ENCODE results near the gene KLHL15. TPM values are rescaled to one million over a fixed set of nuclear protein-coding genes. Genes with fewer than 3 reads are reported as not detected.
"Not testable (repeated sequence)": the region's sequence is repeated elsewhere in the genome, so short reads cannot be mapped to it uniquely, and the experiment has no call there.

The KLHL15 gene
- total RNA-seq, result 10 to 100 TPM in 1 of 2 donors, 1 to 10 TPM in 1; 9.3 to 11.2 TPM

DNA sequence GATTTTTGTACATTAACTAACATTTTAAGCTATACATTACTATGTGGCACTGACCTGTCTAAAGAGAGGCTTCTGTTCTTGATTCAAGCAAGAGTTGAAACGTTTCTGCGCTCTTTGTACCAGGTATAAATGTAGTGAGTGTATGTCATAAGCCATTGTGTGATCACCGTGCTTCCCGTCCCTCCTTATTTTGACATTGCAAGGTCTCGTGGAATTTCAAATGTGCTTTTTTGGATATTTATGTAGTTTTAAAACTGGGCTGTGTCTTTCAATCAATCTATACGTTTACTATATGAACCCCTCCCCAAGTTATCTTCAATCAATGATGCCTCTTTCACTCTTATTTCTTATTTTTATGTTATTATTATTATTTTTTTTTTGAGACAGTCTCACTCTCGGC, at the start of gene KLHL15:
KLHL15 (minus strand) TSS at position 101 of the 400 bp plus-strand sequence. CDS start 20,493 bp downstream, outside the sequence.
- Mint-ChIP-seq H3K36me3 (peaks cover 7% of the 10 kb centered on the region), H3K9me3 (no peaks in the 10 kb centered on the region), H3K4me3 (peak within 1 kb of the TSS; percentile 92), H3K27ac (peak within 1 kb of the TSS; percentile 87 to 88), H3K27me3 (peaks cover 0 to 15% of the 10 kb centered on the region in 2 donors), H3K4me1 (ENCODE audit: low read depth in 2 of 2) (peaks cover 2 to 13% of the 10 kb centered on the region in 2 donors)
- DNase-seq (ENCODE audit: low spot score) (no peak), ATAC-seq (no peak)

DNA sequence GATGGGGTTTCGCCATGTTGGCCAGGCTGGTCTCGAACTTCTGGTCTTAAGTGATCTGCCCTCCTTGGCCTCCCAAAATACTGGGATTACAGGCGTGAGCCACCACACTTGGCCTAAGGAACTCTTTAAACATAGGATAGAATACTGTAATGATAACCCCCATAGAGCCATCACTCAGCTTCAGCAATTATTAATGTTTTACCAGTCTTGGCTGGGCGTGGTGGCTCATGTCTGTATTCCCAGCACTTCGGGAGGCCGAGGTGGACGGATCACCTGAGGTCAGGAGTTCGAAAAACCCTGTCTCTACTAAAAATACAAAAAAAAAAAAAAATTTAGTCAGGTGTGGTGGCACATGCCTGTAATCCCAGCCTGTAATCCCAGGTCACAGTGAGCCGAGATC, 42.9 kb upstream of the KLHL15 start:
- Mint-ChIP-seq H3K27me3 (no peaks in the 10 kb centered on the region), H3K27ac (no peak overlapping the region), H3K4me3 (no peak overlapping the region), H3K36me3 (peaks cover 7% of the 10 kb centered on the region), H3K4me1 (ENCODE audit: low read depth in 2 of 2) (peaks cover 0 to 7% of the 10 kb centered on the region in 2 donors), H3K9me3 (no peaks in the 10 kb centered on the region)
- ATAC-seq (no peak), DNase-seq (ENCODE audit: low spot score) (no peak)

DNA sequence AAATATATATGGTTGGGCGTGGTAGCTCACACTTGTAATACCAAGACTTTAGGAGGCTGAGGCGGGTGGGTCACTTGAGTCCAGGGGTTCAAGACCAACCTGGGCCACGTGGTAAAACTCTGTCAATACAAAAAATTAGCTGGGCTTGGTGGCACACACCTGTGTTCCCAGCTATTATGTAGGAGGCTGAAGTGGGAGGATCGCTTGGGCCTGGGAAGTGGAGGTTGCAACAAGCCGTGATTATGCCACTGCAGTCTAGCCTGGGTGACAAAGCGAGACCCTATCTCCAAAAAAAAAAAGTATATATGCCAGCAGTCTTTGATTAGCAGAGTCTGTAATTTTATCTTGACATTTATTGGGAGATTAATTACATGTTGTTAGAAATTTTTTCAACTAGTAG, 36.5 kb upstream of the KLHL15 start:
- no peak for DNase-seq (ENCODE audit: low spot score)
- H3K27me3 Mint-ChIP-seq, result no peaks in the 10 kb centered on the region
- ATAC-seq, result no peak
- peaks cover 5 to 7% of the 10 kb centered on the region in 2 donors for H3K4me1 Mint-ChIP-seq (ENCODE audit: low read depth in 2 of 2)
- no peak overlapping the region for H3K4me3 Mint-ChIP-seq
- no peak overlapping the region for H3K27ac Mint-ChIP-seq
- H3K36me3 Mint-ChIP-seq, result peaks cover 8% of the 10 kb centered on the region
- no peaks in the 10 kb centered on the region for H3K9me3 Mint-ChIP-seq

GRCh38 chrX:24055043-24055356, 28.0 kb upstream of the KLHL15 start:
- DNase-seq (ENCODE audit: low spot score) (no peak), ATAC-seq (peak in 1 of 2 donors; percentile 32)
- Mint-ChIP-seq H3K4me1 (ENCODE audit: low read depth in 2 of 2) (peaks cover 2 to 5% of the 10 kb centered on the region in 2 donors), H3K9me3 (no peaks in the 10 kb centered on the region), H3K27ac (no peak overlapping the region), H3K36me3 (peaks cover 2% of the 10 kb centered on the region), H3K4me3 (no peak overlapping the region), H3K27me3 (no peaks in the 10 kb centered on the region)

- ATAC-seq (peak; percentile 93), DNase-seq (ENCODE audit: low spot score) (peak; percentile 92)
- peaks cover 0 to 4% of the 10 kb centered on the region in 2 donors for H3K4me1 Mint-ChIP-seq (ENCODE audit: low read depth in 2 of 2)
- H3K36me3 Mint-ChIP-seq, result no peaks in the 10 kb centered on the region
- no peaks in the 10 kb centered on the region for H3K27me3 Mint-ChIP-seq
- no peak within 1 kb of the TSS for H3K4me3 Mint-ChIP-seq
- no peaks in the 10 kb centered on the region for H3K9me3 Mint-ChIP-seq
- H3K27ac Mint-ChIP-seq, result no peak within 1 kb of the TSS
Measured at GRCh38 chrX:24054182-24055042, 27.4 kb upstream of the KLHL15 start, which contains the start of gene EIF2S3. EIF2S3 (plus strand) TSS chrX:24054956; CDS start chrX:24054969, 13 bp downstream.

- not testable (repeated sequence) for H3K4me3 Mint-ChIP-seq, H3K27ac Mint-ChIP-seq
Measured at GRCh38 chrX:24050522-24051318, 23.7 kb upstream of the KLHL15 start.

GRCh38 chrX:24049643-24050042, 22.7 kb upstream of the KLHL15 start:
- H3K4me3 Mint-ChIP-seq; H3K4me1 Mint-ChIP-seq (ENCODE audit: low read depth in 2 of 2); H3K9me3 Mint-ChIP-seq; H3K36me3 Mint-ChIP-seq; H3K27me3 Mint-ChIP-seq; H3K27ac Mint-ChIP-seq; ATAC-seq; DNase-seq (ENCODE audit: low spot score): not testable (repeated sequence)

More at GRCh38 chrX:24050522-24051318, 23.7 kb upstream of the KLHL15 start:
- H3K27me3 Mint-ChIP-seq; DNase-seq (ENCODE audit: low spot score); H3K36me3 Mint-ChIP-seq; H3K4me1 Mint-ChIP-seq (ENCODE audit: low read depth in 2 of 2); H3K9me3 Mint-ChIP-seq; ATAC-seq: not testable (repeated sequence)

GRCh38 chrX:24046060-24046459, 19.1 kb upstream of the KLHL15 start:
- not testable (repeated sequence) for H3K27me3 Mint-ChIP-seq; DNase-seq (ENCODE audit: low spot score); H3K9me3 Mint-ChIP-seq; ATAC-seq; H3K36me3 Mint-ChIP-seq; H3K4me3 Mint-ChIP-seq; H3K27ac Mint-ChIP-seq; H3K4me1 Mint-ChIP-seq (ENCODE audit: low read depth in 2 of 2)

DNA sequence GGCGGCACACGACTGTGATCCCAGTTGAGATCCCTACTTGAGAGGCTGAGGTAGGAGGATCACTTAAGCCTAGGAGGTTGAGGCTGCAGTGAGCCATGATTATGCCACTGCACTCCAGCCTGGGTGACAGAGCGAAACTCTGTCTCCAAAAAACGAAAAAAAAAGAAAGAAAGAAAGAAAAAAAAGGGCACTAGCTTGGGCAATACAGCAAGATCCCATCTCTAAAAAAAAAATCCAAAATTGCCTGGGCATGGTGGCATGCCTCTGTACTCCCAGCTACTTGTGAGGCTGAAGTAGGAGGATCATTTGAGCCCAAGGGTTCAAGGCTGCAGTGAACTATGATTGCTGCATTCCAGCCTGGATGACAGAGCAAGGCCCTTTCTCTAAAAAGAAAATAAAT, 10.7 kb upstream of the KLHL15 start:
- H3K36me3 Mint-ChIP-seq, result no peaks in the 10 kb centered on the region
- no peak overlapping the region for H3K27ac Mint-ChIP-seq
- ATAC-seq, result no peak
- no peak for DNase-seq (ENCODE audit: low spot score)
- no peaks in the 10 kb centered on the region for H3K9me3 Mint-ChIP-seq
- no peaks in the 10 kb centered on the region for H3K27me3 Mint-ChIP-seq
- no peak overlapping the region for H3K4me3 Mint-ChIP-seq
- no peaks in the 10 kb centered on the region for H3K4me1 Mint-ChIP-seq (ENCODE audit: low read depth in 2 of 2)

DNA sequence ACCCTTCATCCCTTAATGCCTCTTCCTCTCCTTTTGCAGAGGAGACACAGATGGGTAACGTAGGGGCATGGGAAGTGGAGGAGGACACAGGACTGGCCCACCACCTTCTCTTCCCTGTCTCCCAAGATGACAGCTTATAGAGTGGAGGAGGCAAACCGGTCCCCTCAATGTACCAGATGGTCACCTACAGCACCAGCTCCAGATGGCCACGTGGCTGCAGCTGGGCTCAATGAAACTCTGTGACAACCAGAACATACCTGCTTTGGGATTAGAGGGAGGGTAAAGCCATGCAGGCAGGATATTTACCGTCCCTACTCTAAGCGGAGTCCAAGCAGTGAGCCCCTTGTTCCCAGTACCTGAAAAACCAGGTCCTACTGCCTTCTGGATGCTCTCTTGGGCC, 7.5 kb upstream of the KLHL15 start:
- ATAC-seq, result no peak
- Mint-ChIP-seq H3K27ac (no peak overlapping the region), H3K36me3 (no peaks in the 10 kb centered on the region), H3K4me3 (no peak overlapping the region), H3K9me3 (no peaks in the 10 kb centered on the region), H3K27me3 (peaks cover 0 to 8% of the 10 kb centered on the region in 2 donors), H3K4me1 (ENCODE audit: low read depth in 2 of 2) (no peaks in the 10 kb centered on the region)
- no peak for DNase-seq (ENCODE audit: low spot score)

- H3K36me3 Mint-ChIP-seq, result no peaks in the 10 kb centered on the region
- DNase-seq (ENCODE audit: low spot score) (no peak), ATAC-seq (no peak)
- H3K9me3 Mint-ChIP-seq, result no peaks in the 10 kb centered on the region
- peaks cover 2 to 4% of the 10 kb centered on the region in 2 donors for H3K4me1 Mint-ChIP-seq (ENCODE audit: low read depth in 2 of 2)
- no peak overlapping the region for H3K27ac Mint-ChIP-seq
- peaks cover 0 to 15% of the 10 kb centered on the region in 2 donors for H3K27me3 Mint-ChIP-seq
- no peak overlapping the region for H3K4me3 Mint-ChIP-seq
Measured at GRCh38 chrX:24030597-24030996, 3.6 kb upstream of the KLHL15 start.

DNA sequence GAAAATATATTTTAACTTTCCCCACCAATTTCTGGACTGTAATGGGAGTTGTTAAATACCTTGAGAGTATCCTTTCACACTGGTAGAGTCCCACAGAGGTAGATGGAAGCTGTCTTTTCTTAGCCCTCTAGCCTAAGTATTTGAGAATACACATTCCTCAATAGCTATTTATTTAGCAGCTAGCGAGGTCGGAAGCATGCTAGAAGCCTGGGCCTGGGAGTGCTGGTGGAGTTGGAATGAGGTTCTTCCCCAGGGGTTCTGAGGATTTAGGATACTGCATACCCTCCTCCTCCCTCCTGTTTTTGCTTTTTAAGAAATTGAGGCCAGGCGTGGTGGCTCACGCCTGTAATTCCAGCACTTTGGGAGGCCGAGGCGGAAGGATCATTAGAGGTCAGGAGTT, 999 bp upstream of the KLHL15 start:
- peaks cover 7% of the 10 kb centered on the region for H3K36me3 Mint-ChIP-seq
- DNase-seq (ENCODE audit: low spot score), result no peak
- H3K9me3 Mint-ChIP-seq, result no peaks in the 10 kb centered on the region
- no peak for ATAC-seq
- H3K4me1 Mint-ChIP-seq (ENCODE audit: low read depth in 2 of 2), result peaks cover 2 to 12% of the 10 kb centered on the region in 2 donors
- H3K4me3 Mint-ChIP-seq, result no peak overlapping the region
- peaks cover 0 to 15% of the 10 kb centered on the region in 2 donors for H3K27me3 Mint-ChIP-seq
- H3K27ac Mint-ChIP-seq, result no peak overlapping the region

GRCh38 chrX:24026432-24026831, 554 bp downstream of the KLHL15 start:
- Mint-ChIP-seq H3K27ac (peak overlapping the region; percentile 87 to 88), H3K4me3 (peak overlapping the region; percentile 92), H3K9me3 (no peaks in the 10 kb centered on the region), H3K36me3 (peaks cover 7% of the 10 kb centered on the region), H3K27me3 (peaks cover 0 to 15% of the 10 kb centered on the region in 2 donors), H3K4me1 (ENCODE audit: low read depth in 2 of 2) (peaks cover 6 to 16% of the 10 kb centered on the region in 2 donors)
- ATAC-seq, result no peak
- DNase-seq (ENCODE audit: low spot score), result no peak
